Fibroblast of peridontal ligament (primary cell): ENCODE data around the gene ADGRG6.
"Not testable (repeated sequence)": the region's sequence is repeated elsewhere in the genome, so short reads cannot be mapped to it uniquely, and the experiment has no call there.

Experiments
- DNase-seq: peaks from one replicate; pipeline ENCODE4 v3.0.0-alpha.2; 2010; ENCODE audit errors: extremely low read depth

ADGRG6 gene

GRCh38 chr6:142444881-142445301 lies 143.1 kb downstream of the ADGRG6 start:
- no peak for DNase-seq

DNA sequence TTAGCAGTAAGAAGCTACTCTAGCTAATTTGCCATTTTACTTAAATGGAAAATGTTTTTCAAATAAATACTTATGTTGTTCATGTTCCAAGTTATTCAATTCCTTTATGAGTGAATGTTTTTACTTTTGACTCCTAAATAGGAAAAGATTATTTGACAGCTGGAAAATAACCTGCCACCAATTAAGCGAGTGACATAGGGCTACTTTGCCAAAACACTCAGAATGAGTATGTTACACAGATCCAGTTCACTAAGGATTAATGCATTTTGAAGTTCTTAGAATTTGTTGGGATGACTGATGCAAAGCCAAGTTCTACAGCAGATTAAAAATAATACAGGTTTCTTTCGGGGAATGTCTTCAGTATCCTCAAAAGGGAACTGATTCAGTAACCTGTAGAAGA lies 144.4 kb downstream of the ADGRG6 start:
- DNase-seq, result no peak

DNA sequence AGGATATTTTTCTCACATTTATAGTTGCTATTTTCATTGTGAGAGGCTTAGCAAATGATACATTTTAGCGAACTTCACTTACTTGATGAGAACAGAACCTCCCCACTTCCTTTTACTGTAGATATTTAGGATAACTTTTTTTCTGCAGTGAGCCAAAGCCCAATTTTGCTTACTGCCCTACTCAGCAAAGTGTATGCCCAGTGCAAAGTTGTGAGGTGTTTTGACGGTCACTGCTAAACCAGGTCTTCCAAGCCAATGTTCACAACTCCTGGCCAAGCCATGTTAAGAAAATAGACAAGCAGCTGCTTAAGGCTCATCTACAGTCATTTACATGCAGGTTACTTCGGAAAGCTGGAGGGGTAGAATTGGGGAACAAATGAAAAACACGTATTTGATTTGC lies 144.8 kb downstream of the ADGRG6 start:
- DNase-seq, result no peak

- no peak for DNase-seq
Measured at GRCh38 chr6:142448091-142448729, 146.4 kb downstream of the ADGRG6 start.

- not testable (repeated sequence) for DNase-seq
Measured at GRCh38 chr6:142450856-142451255, 149.0 kb downstream of the ADGRG6 start.

DNA sequence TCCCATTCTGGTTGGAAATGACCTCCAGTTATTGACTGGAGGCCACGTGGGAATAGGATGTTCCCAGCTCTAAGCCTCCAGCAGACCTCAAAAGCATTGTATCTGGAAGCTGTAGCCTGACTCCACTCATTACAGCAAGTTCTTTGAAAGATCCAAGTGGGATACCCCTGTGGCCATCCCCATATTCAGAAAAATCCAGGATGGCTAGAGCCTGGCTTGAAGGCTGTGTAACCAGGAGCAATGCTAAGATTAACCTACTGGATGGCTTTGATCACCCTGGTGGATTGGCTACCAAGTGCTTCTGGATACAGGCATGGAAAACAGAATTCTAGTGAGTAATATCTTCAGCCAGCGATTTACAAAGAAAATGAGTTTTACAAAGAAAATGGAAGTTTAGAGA lies 151.2 kb downstream of the ADGRG6 start:
- DNase-seq, result no peak

DNA sequence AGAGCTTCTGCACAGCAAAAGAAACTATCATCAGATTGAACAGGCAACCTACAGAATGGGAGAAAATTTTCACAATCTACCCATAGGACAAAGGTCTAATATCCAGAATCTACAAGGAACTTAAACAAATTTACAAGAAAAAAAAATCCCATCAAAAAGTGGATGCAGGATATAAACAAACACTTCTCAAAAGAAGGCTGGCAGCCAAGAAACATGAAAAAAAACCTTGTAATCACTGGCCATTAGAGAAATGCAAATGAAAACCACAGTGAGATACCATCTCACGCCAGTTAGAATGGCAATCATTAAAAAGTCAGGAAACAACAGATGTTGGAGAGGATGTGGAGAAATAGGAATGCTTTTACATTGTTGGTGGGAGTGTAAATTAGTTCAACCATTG lies 152.4 kb downstream of the ADGRG6 start:
- DNase-seq, result not testable (repeated sequence)

GRCh38 chr6:142454848-142455247 lies 153.0 kb downstream of the ADGRG6 start:
- not testable (repeated sequence) for DNase-seq

DNA sequence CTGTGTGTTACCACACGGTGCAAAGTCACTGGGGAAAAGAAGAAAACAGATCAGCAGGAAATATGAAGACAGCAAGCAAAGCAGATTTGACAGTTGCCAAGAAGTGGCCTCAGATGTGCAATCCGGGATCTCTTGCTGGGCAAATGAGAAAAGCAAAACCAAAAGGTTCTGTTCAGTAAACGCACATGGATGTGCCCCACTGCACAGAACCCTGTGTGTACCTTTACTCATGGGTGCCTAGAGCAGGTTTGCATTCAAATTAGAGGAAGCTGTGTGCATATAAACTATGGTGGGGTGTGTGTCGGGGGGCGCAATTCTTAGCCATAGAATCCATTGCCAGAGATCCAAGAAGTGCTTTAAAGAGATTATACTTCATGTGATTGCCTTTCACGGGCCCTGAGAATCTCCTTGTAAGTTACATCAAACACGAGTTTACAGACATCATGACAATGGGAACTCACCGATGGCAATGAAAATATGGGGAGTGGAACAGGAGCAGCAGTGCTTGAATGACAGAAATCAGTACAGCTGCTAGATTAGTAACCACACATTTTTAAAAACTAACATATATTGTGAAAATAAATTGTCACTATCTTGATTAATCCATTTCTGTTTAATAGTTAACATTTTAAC lies 154.3 kb downstream of the ADGRG6 start:
- DNase-seq, result no peak

DNA sequence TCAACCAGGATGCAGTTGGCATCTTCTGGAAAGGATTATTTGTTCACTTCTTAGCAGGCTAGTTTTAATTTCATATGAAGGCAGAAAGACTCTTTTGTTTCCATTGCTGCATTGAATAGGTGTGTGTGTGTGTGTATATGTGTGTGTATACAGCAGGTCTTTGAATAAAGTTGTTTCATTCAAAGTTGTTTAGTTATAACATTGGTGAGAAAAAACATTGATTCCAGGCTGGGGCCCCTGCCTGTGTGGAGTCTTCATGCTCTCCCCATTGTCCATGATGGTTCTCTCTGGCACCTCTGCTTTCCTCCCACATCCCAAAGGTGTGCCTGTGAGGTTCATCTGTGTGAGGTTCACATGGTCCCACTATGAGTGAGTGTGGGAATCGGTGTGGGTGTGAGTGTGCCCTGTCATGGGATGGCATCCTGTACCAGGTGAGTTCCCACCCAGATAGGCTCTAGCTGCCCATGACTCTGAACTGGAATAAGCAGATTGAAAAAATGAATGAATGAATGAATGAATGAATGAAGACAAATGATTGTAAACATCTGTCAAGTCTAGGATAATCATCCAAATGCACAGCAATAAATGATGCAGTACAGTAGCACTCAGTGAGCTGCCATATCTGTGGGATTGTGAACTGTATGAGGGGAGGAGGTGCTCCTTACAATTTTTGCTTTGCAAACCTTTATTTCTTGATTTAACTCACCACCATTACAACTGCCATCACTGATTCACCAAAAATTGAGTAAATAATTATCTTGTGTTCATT lies 156.0 kb downstream of the ADGRG6 start:
- no peak for DNase-seq

DNA sequence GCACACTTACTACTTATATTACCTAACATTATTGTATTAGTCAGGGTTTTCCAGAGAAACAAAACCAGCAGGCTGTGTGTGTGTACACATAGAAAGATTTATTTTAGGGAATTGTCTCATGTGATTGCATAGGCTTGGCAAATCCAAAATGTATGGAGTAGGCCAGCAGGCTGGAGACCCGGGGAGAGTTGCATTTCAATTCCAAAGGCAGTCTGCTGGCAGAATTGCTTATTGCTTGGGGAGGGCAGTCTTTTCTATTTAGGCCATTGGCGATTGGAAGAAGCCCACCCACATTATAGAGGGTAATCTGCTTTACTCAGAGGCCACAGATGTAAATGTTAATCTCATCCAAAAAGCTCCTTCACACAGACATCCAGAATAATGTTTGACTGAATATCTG lies 157.0 kb downstream of the ADGRG6 start:
- no peak for DNase-seq

- peak; percentile 49 for DNase-seq
Measured at GRCh38 chr6:142459271-142459670, 157.5 kb downstream of the ADGRG6 start.

GRCh38 chr6:142462260-142462659 lies 160.5 kb downstream of the ADGRG6 start:
- DNase-seq, result no peak

DNA sequence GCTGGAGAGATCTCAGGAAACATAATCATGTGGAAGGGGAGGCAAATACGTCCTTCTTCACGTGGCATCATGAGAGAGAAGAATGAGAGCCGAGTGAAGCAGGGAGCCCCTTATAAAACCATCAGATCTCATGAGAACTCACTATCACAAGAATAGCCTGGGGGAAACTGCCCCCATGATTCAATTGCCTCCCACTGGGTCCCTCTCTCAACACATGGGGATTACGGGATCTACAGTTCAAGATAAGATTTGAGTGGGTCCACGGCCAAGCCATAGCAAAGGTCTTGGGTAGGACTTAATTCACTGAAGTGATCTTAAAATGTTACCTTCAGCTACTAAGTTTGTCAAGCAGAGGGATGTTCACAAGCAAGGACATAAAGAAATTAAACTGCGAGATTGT lies 162.2 kb downstream of the ADGRG6 start:
- DNase-seq, result no peak

DNA sequence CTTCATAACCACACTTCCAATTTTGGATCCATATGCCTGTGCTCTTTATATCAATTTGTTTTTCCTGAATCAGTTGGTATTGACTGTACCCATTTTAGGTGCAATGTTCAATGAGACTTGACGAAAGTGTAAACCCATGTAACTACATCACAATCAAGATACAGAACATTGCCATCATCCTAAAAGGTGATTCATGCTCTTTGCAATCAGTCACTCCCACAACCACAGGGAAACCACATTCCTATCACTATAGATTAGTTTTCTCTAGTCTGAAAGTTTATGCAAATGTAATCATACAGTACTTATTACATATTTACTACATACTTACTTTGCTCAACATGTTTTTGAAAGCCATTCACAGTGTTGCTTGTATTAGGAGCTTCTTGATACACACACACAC lies 167.4 kb downstream of the ADGRG6 start:
- DNase-seq, result no peak

DNA sequence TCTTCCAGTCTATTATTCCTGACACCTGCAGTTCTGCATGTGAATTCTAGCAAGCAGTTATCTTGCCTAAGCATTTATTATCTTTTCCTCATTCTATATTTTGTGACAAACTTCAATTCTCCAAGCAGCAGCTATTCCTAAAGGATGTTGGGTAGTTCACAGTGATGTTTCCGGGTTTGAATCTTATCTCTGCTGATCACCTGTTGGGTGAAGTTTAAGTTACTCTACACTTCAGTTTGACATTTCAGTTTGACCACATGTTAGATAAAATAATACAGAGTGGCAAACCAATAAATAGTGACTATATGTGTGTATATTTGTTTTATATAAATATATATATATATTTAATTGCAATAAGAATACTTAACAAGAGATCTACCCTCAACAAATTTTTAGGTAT lies 168.6 kb downstream of the ADGRG6 start:
- no peak for DNase-seq

DNA sequence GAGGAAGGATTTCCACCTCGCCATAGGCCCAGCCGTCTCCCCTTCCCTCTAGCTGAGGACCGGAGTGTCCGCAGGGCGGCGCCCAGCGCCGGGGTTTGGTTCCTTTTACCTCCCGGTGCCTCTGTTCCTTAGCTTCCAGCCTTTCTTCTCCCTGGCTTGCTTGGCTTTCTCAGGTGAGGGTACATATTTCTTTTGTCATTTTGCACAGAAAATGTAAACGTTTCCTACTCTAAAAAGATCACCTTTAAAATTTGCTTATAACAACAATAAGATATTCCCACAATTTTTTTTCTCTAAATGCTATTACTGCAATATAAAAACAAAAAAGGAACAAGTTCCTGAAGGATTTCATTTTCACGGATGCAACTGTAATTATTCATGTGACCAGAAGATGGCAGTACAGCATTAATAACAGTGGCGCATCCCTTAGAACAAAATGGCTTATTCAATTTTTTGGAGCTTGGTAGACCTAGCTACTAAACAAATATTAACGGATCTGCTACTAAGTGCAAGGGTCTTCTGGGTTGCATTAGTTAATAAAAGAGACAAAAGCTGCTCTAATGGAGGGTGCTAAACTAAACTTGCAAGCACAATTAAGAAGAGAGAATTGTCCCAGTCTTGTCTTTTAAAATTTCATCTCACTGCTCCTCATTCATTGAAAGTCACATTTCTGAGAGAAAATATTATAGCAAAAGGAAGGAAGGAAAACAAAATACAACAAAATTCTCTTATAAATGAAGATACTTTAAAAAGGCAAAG lies 172.9 kb downstream of the ADGRG6 start:
- DNase-seq, result peak; percentile 87

DNA sequence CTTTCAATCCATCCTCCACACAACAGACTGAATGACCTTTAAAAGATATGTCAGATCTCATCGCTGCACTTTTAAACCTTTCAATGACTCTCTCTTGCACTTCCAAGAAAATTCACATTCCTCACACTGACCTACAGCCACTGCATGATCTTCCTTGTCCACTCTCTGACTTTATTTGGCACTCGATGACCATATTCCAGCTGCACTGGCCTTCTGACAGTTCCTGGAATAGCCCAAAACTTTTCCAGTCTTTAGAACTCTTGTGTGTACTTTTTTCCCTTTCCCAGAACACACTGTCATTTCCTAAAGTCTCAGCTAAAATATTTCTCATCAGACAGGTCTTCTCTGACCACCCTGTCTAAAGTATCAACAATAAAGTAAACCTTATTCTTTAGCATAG lies 174.6 kb downstream of the ADGRG6 start:
- no peak for DNase-seq

DNA sequence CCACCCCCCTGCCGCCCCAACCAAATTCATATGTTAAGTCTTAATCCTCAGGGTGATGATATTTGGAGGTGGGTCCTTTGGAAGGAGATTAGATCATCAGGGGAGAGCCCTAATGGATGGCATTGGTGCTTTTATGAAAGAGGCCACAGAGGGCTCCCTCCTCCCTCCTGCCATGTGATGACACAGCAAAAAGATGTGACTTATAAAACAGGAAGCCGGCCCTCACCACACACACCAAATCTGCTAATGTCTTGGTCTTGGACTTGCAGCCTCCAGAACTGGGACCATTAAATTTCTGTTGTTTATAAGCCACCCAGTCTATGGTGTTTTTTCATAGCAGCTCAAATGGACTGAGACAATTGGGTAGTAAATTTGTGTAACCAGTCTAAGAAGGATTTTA lies 176.3 kb downstream of the ADGRG6 start:
- DNase-seq, result peak; percentile 40

GRCh38 chr6:142481466-142481865 lies 179.7 kb downstream of the ADGRG6 start:
- DNase-seq, result no peak

DNA sequence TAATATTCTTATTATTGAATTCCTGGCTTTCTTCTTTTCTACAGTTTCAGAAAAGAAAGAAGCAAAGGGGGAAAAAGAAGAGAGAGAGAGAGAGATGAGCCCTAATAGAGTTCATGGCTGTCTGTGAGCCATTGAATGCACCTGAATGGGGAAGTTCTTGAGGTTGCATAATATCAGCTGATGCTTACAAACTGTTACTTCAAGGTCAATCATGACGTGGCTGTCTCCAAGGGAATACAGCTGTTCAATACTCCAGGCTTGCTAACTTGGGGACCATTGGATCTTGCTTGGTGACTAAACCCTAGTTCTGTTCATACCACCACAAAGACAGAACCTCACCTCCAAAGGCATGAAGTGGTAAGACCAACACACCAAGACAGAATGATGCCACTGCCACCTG lies 180.4 kb downstream of the ADGRG6 start:
- DNase-seq, result no peak

GRCh38 chr6:142482974-142483373 lies 181.2 kb downstream of the ADGRG6 start:
- no peak for DNase-seq
